HG02623 (cell line): ENCODE measurements around the gene TDP1.
"Not testable (repeated sequence)": the region's sequence is repeated elsewhere in the genome, so short reads cannot be mapped to it uniquely, and the experiment has no call there.

Source experiments
- ATAC-seq: cut with Tn5 transposase; IDR thresholded peaks from one replicate; pipeline ENCODE4 v1.9.1; 2021; ENCODE audit warnings: moderate library complexity; ENCODE audit not compliant: unreplicated experiment

The TDP1 gene

DNA sequence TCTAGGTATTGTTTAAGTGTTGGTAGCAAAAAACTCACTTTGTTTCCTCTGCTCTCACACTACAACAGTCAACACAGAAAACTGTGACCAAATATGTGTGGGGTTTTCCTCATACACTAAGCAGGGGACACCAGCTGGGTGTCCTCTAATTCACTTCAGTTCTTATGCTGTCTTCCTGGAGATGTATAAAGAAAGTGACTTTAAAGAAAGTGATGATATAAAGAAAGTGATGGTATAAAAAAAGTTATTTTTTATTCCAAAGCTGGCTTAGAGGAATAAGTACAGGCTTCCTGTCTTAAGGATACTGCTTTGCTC lies 31.4 kb downstream of the TDP1 start:
- no peak for ATAC-seq

- ATAC-seq = no peak
Observed at GRCh38 chr14:89988787-89989186, 33.1 kb downstream of the TDP1 start.

DNA sequence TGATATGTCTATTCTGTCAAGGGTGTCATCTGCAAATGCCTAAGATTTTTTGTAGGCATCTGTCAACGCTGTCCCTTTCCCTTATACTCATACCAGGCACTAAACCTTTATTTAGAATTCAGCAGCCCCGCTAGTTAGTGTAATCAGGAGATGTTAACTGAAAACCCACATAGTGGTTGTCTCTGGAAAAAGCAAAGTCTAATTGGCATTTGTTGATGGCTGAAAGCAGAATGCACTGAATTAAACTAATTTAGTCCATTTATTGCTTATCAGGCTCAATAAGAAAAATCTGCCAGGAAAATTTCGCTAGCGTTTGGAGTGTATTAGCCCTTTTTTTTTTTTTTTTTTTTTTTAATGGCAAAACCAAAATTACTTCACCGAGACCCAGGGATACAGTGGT lies 34.5 kb downstream of the TDP1 start:
- no peak for ATAC-seq

GRCh38 chr14:89990623-89991275 lies 35.0 kb downstream of the TDP1 start:
- ATAC-seq = no peak

DNA sequence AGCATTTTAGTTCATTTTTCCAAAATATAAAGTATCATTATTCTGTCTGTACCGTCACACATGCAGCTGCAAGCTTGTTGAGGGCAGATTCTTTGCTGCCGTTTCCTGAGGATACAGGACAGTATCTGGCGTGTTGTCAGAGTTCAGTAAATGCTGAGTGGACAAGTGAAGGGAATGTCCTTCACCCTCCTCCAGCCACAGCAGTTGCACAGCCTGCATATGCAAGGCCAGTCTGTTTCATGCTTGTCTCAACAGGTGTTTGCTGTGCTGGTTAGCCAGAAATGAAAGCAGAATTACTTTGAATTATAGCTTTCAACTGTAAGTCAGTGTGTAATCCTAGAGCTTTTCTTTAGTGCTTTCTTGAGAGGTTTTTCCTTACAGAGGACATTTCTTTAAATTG lies 36.5 kb downstream of the TDP1 start:
- no peak for ATAC-seq

GRCh38 chr14:89996963-89997362 lies 41.2 kb downstream of the TDP1 start:
- ATAC-seq = no peak

- ATAC-seq = no peak
Observed at GRCh38 chr14:90000935-90001334, 45.2 kb downstream of the TDP1 start.

DNA sequence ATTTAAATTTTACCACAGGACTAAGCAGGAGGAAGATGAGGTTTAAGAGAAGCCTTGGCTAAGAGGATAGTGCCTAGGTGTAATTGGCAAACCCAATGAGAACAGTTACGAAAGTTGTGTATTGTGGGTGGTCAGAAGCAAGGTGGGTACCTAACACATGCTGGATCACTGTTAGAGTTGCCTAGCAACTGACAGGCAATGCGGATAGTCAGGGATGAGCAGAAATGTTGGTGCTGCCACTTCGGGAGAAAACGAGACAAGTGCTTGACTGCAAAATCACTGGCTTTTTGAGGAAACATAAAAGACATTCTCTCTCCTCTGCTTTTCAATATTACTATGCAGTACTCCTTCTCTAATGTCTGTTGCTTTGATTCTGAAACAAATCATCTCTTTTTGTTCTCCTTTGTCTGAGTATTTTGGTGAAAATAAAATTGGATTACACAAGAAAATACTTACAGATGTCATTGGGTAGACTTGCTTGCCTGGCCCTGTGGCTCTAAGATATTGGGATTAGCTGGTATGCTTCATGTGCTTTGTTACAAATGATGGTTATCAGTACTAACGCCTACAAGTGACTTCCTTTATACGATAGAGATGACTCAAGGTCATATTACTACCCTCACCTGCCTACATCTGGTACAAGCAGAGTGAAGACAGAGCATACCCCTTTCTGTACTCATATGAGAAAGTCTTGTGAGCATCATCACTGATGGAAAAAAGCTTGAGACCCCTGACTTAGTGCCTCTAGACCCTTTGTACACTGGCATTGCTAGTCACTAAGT lies 48.0 kb downstream of the TDP1 start:
- no peak for ATAC-seq

DNA sequence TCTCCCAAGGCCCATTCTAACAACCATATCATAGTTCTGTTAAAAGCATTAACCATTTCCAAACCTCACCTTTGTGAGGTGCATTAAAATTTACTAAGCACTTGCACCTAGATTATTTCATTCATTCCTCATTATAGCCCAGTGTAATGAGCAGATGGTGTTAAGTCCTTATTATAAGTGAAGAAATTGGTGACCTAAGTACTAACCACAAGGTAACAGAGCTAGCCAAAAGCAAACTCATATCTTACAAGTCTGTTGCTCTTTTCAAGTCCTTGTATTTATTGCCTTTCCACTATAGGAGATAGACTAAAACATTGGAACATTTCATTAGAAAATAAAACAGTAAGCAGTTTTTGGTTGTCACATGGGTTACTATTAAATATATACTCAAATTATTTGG lies 49.7 kb downstream of the TDP1 start:
- ATAC-seq = no peak

GRCh38 chr14:90005939-90006530 lies 50.3 kb downstream of the TDP1 start:
- ATAC-seq = no peak

- ATAC-seq = no peak
Observed at GRCh38 chr14:90017371-90017770, 61.6 kb downstream of the TDP1 start.

DNA sequence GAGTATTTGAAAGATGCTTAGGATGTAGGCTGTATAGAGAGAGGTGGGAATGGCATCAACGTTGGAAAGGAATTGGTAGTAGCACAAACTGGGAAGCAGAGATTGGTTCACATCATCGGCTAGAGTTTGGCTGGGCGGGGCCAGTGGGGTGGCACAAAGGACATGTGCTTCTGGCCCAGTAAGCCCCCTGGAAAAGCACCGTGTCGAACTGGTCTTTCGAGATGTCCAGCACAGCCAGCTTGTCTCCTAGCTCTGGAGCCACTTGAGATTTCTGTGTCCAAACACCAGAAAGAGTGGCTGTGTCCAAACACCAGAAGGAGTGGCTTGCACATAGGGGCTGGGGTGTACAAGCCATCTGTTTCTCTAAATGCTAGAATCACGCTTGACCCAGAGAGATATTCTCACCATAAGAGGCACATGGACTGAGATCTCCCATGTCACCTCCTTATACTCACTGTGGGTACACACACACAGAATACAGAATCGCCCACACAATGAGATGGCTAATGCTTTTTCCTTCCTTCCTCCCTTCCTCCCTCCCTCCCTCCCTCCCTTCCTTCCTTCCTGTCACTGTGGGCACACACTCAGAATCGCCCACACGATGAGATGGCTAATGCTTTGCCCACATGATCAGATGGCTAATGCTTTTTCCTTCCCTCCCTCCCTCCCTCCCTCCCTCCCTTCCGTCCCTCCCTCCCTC lies 64.2 kb downstream of the TDP1 start:
- no peak for ATAC-seq

DNA sequence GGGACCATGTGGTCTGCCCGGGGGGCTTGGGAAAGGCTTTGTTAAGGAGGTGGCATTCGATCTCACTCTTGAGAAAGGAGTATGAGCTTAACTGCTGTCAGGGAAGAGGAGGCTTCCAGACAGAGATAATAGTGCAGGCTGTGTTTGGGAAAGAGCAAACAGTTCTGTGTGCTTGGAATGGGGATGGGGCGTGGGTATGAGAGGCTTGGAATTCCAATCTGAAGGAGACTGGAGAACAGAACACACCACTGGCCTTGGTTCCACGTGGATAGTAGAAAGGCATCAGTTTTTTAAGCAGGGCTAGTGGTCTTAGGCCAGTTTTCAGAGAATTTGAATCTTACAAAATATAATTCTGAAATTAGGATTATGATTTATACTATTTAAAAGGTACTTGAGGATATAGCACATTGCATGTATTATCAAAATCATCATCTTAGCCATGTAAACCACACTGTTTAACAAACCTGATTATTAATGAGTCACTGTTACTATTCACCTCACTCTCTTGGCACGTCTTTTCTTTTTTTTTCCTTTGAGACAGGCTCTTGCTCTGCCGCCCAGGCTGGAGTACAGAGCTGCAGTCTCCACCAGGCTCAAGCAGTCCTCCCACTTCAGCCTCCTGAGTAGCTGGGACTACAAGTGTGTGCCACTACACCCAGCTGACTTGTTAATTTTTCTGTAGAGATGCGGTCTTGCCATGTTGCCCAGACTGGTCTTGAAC lies 67.6 kb downstream of the TDP1 start:
- ATAC-seq = no peak

DNA sequence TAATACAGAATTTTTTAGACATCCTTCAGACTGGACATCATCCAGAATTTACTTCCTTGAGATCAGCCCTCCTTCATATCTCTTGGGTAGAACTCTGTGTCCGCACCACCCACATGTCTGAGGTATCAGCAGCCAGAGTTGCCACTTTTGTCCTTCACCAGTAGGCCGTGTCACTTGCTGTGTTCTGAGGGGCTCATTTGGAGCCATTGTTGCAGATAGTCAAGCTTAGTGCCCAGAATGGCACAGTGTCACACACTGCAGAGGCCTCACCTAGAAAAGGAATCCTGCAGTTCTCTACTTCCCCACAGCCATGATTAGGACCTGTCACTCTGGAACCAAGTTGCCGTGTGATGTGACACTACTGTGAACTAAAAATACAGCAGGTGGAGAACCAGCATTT lies 69.2 kb downstream of the TDP1 start:
- ATAC-seq = no peak

- not testable (repeated sequence) for ATAC-seq
Observed at GRCh38 chr14:90026608-90027007, 70.9 kb downstream of the TDP1 start.

GRCh38 chr14:90027842-90028241 lies 72.1 kb downstream of the TDP1 start:
- no peak for ATAC-seq

GRCh38 chr14:90034156-90034555 lies 78.4 kb downstream of the TDP1 start:
- ATAC-seq = no peak

- no peak for ATAC-seq
Observed at GRCh38 chr14:90034835-90035525, 79.3 kb downstream of the TDP1 start.

- no peak for ATAC-seq
Observed at GRCh38 chr14:90039253-90040010, 83.7 kb downstream of the TDP1 start.

- ATAC-seq = no peak
Observed at GRCh38 chr14:90040411-90040810, 84.7 kb downstream of the TDP1 start.
